ENCODE data around the gene OR4D10. TPM values are rescaled to one million over a fixed set of nuclear protein-coding genes. Genes with fewer than 3 reads are reported as not detected.

The OR4D10 gene
- total and polyA plus RNA-seq, 2 of the 13 experiments (the other 11 are each of a cell fraction or from before 2014, with no cell fraction given), result not detected

DNA sequence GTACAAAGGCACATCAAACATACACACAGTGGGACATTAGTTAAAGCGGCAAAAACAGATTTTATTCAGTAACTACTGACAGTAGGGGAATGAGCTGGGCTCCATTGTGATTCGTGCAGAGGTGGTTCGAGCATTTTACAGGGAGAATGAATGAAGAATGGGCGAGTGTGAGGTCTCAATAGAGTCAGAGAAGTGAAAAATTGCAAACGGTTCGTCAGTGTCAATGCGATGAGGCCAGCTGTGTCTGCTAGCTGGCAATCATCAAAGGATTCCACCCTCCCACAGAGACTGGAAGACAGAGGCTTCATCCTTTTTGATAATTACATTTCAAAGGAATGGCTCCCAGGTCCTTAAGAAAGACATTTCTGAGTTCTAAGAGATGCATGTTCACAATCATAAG, 55.6 kb downstream of the OR4D10 start:
- H3K79me2 ChIP-seq (ENCODE audit: insufficient read depth, low read length), result no peaks in the 10 kb centered on the region
- BruUV-seq (replicated peaks), result no TSS peak
- in situ Hi-C loops (cut with HindIII; ENCODE audit: extremely low pct_ligation_motif_present, low pct_unique_long_range_greater_than_20kb), result no loop called here
- WGBS (ENCODE audit: low lambda C conversion rate), result 2% methylated on average over 7 of the region's 7 CpGs
- no peaks in the 10 kb centered on the region for H3K36me3 ChIP-seq (replicated peaks in 1 of 2; ENCODE audit: control insufficient read depth in 1 of 2, insufficient read depth in 2 of 2, low read length in 2 of 2)
- DNase-seq (ENCODE audit: low spot score), result no peak
- H2AFZ ChIP-seq (ENCODE audit: low read length), result no peak overlapping the region
- 0 out of 2 replicates have a peak overlapping the region, but pooled peaks have one; percentile 11 for H3K4me2 ChIP-seq (ENCODE audit: low read depth, low read length)
- no peak overlapping the region for H3K4me3 ChIP-seq (replicated peaks in 1 of 3; ENCODE audit: insufficient read depth in 1 of 3, low read depth in 2 of 3, low read length in 3 of 3)
- H3K27me3 ChIP-seq (ENCODE audit: control insufficient read depth in 1 of 2, insufficient read depth in 2 of 2, low read length in 2 of 2), result peaks cover 0 to 10% of the 10 kb centered on the region in 2 experiments; a peak in 1 of 5 replicates
- no peak overlapping the region for H3K27ac ChIP-seq (ENCODE audit: extremely low read length, insufficient read depth, low read length)
- ChIA-PET POLR2A (no interaction called here), CTCF (ENCODE audit: low intra/inter-chr PET ratio, low total read pairs) (no interaction called here)
- TF ChIP-seq ZNF644 (CRISPR knock-in tag; IDR thresholded peaks at IDR 0.05; ENCODE audit: low read depth) (no peak), ZNF10 (CRISPR knock-in tag; IDR thresholded peaks at IDR 0.05; ENCODE audit: borderline replicate concordance, low read depth) (no peak), ZNF296 (CRISPR knock-in tag; conservative IDR thresholded peaks at IDR 0.05) (no peak), HNRNPUL1 (IDR thresholded peaks at IDR 0.05; ENCODE audit: low read depth, low read length) (no peak), SOX13 (IDR thresholded peaks at IDR 0.05) (no peak), SOX13 (CRISPR knock-in tag; conservative IDR thresholded peaks at IDR 0.05 in 1 of 2, IDR thresholded peaks at IDR 0.05 in 1 of 2) (no peak), NFKB2 (CRISPR knock-in tag; IDR thresholded peaks at IDR 0.05; ENCODE audit: borderline replicate concordance) (no peak), GLI4 (CRISPR knock-in tag; IDR thresholded peaks at IDR 0.05; ENCODE audit: borderline replicate concordance) (no peak), ZNF224 (CRISPR knock-in tag; IDR thresholded peaks at IDR 0.05) (no peak)
- no peak overlapping the region for H3K9ac ChIP-seq (ENCODE audit: insufficient read depth, low read depth, low read length)
- no peaks in the 10 kb centered on the region for H4K20me1 ChIP-seq (ENCODE audit: insufficient read depth, low read length)
- no peaks in the 10 kb centered on the region for H3K9me3 ChIP-seq (ENCODE audit: low read length)
- no peak for FAIRE-seq
- no peak for ATAC-seq
- peaks cover 15% of the 10 kb centered on the region; the same call in 1 of the 2 replicates for H3K4me1 ChIP-seq (ENCODE audit: insufficient read depth, low read length)
- intact Hi-C loops (cut with micrococcal nuclease; ENCODE audit: unreplicated experiment), result no loop called here

Other genes starting within 250 kb of the OR4D10 start
- gene OR5AN1, start 114.4 kb upstream of the OR4D10 start, total RNA-seq (2016; rRNA removed; fragmentation: Illumina TruSeq; extraction: Trizol), result not detected in 2 replicates
- not detected in 2 replicates for gene OR5AN1, start 114.4 kb upstream of the OR4D10 start, polyA plus RNA-seq (2011; rRNA removed)
- gene OR5A2, start 46.9 kb upstream of the OR4D10 start, total RNA-seq (2016; rRNA removed; fragmentation: Illumina TruSeq; extraction: Trizol), result not detected in 2 replicates
- gene OR5A2, start 46.9 kb upstream of the OR4D10 start, polyA plus RNA-seq (2011; rRNA removed), result not detected in 2 replicates
- gene OR5A1, start 36.8 kb upstream of the OR4D10 start, total RNA-seq (2016; rRNA removed; fragmentation: Illumina TruSeq; extraction: Trizol), result not detected in 2 replicates
- not detected in 2 replicates for gene OR5A1, start 36.8 kb upstream of the OR4D10 start, polyA plus RNA-seq (2011; rRNA removed)
- gene OR4D6, start 16.4 kb upstream of the OR4D10 start, total RNA-seq (2016; rRNA removed; fragmentation: Illumina TruSeq; extraction: Trizol), result not detected in 2 replicates
- gene OR4D6, start 16.4 kb upstream of the OR4D10 start, polyA plus RNA-seq (2011; rRNA removed), result not detected in 2 replicates
- gene OR4D11, start 30.3 kb downstream of the OR4D10 start, total RNA-seq (2016; rRNA removed; fragmentation: Illumina TruSeq; extraction: Trizol), result not detected in 2 replicates
- not detected in 2 replicates for gene OR4D11, start 30.3 kb downstream of the OR4D10 start, polyA plus RNA-seq (2011; rRNA removed)
- not detected in 2 replicates for gene OR4D9, start 38.2 kb downstream of the OR4D10 start, total RNA-seq (2016; rRNA removed; fragmentation: Illumina TruSeq; extraction: Trizol)
- not detected in 2 replicates for gene OR4D9, start 38.2 kb downstream of the OR4D10 start, polyA plus RNA-seq (2011; rRNA removed)
- 13.5 and 23.0 TPM in 2 replicates for gene OSBP, start 142.5 kb downstream of the OR4D10 start, total RNA-seq (2016; rRNA removed; fragmentation: Illumina TruSeq; extraction: Trizol)
- 12.1 and 12.5 TPM in 2 replicates for gene OSBP, start 142.5 kb downstream of the OR4D10 start, polyA plus RNA-seq (2011; rRNA removed)
- 12.9 and 16.6 TPM in 2 replicates for gene PATL1, start 195.7 kb downstream of the OR4D10 start, total RNA-seq (2016; rRNA removed; fragmentation: Illumina TruSeq; extraction: Trizol)
- gene PATL1, start 195.7 kb downstream of the OR4D10 start, polyA plus RNA-seq (2011; rRNA removed), result 24.0 and 26.8 TPM in 2 replicates
- gene OR10V1, start 240.5 kb downstream of the OR4D10 start, total RNA-seq (2016; rRNA removed; fragmentation: Illumina TruSeq; extraction: Trizol), result not detected in 2 replicates
- not detected in 2 replicates for gene OR10V1, start 240.5 kb downstream of the OR4D10 start, polyA plus RNA-seq (2011; rRNA removed)

Measured in HepG2 (cell line).